Activated naive CD4-positive, alpha-beta T cell (primary cell): Measurements from ENCODE around the gene SLC2A13.
A peak's percentile ranks its signal among the peaks of the same experiment; 100 is the strongest.

ENCODE experiments used
- DNase-seq, 4 experiments: peaks; one replicate each; lab custom pipeline; 2025; lab: John Stamatoyannopoulos, UW

The SLC2A13 gene

DNA sequence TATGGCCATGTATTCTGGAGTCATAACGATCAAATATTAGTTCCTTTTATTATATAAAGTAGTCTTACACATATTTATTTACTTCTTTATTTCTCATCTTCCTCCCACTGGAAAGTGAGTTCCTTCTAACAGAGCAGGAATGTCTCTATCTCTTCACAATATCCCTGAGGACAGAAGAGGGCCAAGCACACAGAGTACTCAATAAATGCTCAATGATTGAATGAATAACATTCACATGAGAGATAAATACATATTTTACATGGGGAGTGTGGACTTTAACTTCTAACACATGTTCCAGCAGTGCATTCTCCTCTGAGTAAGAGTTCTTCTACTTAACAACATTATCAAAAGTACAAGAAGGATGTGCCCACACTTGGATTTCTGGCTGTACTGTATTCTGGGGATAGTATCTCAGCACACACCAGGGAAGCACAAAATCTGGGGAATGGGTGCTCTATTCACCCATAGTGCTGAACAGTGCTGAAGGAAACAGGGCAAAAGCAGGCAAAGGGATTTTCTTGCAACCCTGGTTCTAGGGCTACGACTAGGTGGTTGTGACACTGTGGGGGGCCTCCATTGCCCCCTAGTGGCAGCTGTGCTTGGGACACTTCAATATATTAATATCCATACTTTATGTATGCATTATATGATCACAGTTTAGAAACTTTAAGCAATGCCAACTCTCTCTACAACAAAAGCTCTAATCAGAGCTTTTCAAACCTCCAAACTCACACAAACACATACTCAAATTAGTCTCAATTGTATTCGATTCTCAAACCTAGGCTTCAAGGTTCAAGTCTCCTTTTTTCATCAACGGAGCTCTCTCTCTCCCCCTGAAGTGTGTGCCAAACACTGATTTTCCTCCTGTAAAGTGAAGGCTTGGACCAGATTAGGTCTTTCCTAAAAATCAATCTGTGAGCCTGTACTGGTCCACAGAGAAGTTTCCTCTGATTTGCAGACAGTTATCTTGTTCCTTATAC lies 115.5 kb downstream of the SLC2A13 start:
- DNase-seq, result peak in 3 of 4 experiments; percentile 6 to 36 (median 20)

DNA sequence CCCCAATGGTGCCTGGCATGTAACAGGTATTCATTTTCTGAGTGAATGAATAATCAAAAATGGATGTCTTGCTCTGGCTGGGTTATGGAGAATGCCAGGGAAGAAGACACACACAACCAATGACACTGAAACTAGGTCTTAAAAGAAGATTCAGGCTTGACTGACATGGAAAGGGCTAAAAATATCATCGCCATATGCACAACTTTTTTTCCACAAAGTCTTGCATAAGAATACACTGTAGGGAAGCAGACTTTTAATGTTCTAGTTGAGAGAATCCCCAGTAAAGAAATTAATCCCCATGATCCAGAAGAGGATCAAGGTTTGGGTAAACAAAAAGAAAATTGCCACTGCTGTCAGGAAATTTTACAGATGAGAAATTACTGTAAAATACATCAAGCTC lies 116.4 kb downstream of the SLC2A13 start:
- no peak for DNase-seq

DNA sequence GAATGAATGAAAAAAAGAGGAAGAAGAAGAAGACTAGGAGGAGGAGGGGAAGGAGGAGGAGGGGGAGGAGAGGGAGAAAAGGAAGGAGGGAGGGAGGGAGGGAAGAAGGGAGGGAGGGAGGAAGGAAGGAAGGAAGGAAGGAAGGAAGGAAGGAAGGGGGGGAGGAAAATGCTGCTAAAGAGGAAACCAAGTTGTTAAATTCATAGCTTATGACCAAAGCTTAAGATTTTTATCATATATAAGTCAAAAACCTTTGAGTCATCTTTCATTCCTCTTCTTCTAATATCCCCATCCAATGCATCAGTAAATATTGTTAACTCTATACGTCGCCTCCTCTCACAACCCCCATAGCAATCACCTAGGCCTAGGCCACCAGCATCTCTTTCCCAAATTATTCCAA lies 117.3 kb downstream of the SLC2A13 start:
- no peak for DNase-seq

DNA sequence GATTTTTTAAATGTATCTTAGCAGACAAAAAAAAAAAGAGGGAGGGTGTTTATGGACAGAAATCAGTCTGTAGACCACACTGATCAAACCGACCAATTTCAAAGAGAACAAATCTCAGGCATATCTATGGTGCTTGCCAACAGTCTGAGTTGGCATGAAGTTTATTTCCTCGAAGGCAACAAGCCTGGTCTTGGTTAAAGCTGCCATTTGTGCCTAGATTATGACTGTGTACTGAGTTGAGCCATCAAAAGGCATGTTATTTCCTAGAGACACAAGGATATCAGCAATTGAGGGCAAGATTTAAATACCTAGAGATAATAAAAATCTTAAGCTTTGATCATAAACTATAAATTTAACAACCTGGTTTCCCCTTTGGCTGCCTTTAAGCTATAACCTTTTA lies 119.2 kb downstream of the SLC2A13 start:
- DNase-seq, result no peak

DNA sequence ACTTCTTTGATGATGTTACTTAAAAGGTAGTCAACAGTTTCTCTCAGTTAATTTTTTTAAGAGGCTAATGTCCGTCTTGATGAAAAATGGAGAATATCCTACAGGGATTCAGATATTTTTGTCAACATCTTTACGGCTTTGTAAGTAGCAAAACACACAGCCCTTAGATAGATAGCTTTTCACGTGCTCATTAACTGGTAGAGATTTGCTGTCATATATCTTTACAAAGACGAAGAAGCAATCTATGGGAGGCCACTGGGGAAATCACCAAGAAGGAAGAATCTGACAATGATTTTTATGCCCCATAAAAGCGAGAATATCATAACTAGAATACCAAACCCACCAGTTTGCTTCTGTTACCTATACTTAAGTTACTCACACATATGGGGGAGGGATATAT lies 121.2 kb downstream of the SLC2A13 start:
- no peak for DNase-seq

DNA sequence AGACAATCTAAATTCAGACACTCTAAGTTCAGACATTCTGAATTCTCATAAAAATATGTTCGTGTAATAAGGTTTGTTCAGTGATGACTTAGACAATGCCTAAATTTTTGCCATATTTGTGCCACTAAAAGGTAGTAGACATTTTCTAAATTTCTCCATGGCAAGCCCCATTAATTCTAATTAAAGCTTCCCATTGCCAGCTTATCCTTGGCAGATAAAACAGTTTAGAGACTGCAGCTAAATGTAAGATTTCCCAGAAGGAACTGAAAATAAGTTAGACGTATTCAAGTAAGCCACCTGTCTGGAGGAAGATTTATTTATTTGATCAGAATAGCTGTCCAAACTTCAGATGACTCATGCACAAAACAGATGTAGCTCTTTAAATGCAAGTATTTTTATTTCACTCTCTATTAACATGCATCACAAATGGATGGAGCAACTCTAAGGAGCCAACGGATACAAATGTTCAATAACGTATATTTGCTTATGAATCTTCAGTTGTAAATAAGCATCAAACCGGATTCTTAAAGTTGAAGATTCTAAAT lies 130.4 kb downstream of the SLC2A13 start:
- no peak for DNase-seq

DNA sequence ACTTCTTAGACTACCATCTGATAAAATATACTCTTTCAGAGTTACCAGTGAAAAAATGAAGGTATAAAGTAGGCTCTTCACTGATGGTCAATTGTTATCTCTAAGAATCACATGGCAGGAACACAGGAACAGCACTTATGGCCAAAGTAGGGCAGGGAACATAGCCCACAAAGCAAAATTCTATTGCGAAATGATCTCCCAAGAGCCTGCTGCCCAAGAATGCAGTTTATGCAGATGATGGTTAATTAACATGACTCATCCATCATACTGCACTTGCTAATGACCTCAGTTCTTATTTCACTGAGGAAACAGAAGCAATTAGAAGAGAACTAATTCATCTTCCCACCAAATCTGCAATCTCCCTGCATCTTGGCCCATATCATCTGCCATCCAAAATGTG lies 133.8 kb downstream of the SLC2A13 start:
- DNase-seq, result no peak

DNA sequence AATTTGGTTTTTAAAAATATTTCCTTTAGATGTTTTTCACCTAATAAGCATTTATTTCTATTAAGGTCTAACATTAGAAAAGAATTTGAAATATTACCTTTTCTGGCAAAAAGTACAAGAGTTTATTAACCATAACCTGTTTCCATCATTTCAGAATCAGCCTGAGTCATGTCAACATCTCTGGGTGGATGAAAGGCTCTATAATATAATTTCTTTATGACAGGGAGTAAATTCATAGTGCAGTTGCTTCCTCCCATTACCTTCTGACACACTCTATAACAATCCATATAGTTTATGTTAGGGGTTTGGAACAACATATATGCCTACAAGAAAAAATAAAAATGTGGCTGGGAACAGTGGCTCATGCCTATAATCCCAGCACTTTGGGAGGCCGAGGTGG lies 134.5 kb downstream of the SLC2A13 start:
- no peak for DNase-seq

DNA sequence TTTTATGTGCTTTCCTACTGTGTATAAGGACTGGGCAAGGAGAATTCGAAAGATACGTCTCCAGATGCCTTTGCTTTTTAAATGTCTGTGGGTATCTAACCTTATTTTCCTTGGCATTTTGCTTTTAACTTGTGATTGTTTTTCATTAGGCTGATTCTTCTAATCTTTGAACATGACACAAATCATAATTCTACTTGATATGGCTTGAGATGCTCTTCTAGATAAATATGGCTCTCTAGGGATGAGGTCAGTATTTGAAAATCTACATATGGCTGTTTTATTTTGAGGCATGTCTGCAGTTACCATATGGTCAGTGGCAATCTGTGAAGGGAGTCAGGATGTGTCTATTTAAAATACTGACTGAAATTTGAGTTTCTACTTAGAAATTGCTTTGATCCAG lies 139.2 kb downstream of the SLC2A13 start:
- no peak for DNase-seq

DNA sequence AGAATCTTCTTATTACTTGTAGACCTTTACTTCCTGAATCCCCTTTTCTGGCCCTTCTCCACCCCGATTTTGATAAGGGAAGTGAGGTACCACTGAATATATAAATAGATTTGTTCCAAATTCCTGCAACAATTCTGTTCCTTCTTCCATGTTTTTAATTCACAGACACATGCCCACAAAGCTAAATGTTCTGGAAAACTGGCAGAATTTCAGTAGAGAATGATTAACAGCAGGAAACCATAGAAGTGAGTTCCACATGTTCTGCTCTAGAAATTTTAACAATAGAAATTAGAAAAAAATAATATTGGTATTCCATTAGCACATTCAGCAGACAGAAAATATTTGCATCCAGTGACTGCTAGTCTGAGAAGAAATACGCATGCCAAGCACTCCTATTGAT lies 139.6 kb downstream of the SLC2A13 start:
- no peak for DNase-seq

DNA sequence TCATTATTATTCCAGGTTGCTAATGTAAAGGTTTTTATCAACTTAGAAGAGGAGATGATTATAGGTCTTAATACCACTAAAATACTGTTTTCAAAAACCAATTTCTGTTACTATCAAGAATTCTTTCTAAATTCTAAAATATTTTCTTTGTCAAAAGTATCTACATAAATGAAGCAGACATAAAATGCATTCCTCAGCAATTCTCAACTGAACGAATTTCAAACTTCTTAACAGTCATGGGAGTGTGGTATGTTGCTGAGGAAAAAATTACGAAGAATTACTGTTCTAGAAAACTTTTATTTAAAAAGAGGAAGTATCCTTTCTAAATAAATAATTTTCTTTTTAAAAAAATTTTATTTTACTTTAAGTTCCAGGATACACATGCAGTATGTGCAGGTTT lies 146.4 kb downstream of the SLC2A13 start:
- DNase-seq, result no peak

DNA sequence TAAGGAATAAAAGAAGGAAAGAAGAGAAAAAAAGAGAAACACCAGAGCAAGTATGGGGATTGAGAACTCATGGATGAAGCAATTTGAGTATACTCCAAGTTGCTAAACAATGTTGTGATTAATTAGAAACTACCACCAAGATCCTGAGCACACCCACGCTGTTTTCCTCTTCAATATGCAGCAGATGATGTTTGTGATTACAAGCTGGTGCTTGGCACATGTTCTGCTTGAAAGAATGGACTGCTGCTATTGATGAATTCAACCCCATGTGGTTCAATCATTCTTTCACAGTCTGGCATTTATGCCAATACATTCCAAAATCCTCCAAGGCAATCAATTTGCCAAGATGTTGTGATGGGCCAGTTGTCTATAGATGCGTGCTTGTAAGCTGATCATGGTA lies 146.8 kb downstream of the SLC2A13 start:
- DNase-seq, result no peak

DNA sequence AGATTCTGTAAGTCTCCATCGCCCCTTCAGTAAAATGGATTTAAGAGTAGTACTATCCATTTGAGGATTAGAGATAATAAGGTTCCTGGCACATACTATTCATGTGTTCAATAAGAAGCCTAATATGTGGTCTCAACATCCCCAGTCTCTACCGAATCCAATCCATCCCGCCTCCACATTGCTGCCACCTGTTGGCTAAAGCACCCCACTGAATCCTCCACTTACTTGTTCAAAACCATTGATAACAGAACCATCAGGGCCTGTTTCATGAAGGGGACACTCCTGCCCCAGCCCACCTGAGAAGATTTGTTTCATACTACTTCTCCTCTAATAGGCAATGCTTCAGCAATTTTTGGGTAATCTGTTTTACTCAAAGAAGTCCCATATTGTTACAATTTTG lies 147.5 kb downstream of the SLC2A13 start:
- no peak for DNase-seq

DNA sequence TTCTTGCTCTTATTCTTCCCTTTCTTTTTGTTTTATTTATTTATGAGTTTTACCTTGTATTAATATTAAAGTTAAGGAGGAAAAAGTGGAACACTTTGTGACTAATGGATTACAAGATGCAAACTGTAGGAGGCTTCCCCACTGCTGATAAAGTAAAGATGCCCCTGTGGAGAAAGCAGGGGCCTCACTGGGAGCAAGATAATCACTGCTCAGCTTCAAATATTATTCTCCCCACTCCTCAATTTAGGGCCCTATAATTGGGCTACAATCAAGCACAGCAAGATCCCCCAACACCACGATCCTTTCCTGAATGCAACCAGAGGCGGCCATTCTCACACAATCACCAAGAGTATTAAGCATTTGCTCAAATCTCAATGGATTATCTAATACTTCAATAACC lies 149.2 kb downstream of the SLC2A13 start:
- DNase-seq, result no peak

DNA sequence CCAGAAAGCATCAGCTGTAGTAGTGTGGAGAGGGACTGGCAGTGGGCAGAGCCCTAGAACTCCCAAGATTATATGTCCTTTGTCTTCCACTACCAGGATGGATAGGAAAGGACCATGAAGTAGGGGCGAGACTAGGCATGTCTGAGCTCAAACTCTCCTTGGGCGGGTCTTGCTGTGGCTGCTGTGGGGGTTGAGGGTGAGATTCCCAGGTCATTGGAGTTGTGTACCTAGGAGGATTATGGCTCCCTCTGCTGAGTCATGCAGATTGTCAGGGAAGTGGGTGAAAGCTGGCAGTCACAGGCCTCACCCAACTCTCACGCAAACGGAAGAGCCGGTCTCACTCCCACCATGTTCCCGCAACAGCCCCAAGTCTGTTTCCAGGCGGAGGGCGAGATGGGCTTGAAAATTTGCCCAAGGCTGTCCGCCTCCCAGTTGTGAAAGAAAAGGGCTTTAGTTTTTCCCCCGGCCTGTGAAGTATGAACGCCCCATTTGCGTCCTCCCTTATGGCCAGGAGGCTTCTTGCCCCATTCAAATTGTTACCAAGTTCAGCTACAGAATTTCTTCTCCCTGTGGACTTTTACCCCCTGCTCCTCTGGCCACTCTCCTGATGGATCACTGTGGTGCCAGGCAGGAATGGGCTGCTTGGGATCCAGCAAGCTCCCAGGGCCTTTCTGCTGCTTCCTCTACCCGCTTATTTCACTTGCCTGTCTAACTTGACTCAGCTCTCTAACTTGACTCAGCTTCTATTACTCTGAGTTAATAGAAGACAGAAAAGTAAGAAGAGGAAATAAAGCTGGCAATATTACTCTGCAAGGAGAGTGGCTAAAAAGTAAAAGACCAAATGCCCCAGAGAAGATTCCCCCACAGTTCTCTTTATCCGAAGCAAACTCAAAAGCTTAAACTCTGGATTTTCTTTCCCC lies 159.3 kb downstream of the SLC2A13 start:
- DNase-seq, result no peak

DNA sequence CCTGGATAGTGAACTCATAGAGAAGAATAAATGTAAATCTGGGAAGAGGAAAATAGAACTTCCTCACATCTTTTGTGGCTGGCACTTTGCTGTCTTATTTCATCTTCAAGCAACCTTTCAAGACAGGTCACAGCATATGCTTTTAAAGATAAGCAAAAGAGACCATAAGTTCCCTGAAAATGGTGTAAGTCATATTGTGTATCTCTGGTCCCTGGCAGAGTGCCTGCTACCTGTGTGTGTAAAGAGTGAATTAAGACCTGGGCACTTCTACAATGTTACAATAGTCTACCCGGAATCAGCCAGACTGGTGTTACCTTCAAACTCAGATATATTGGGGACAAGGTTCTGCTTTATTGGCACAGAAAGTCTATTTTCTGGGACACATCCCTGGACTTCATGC lies 168.8 kb downstream of the SLC2A13 start:
- no peak for DNase-seq

DNA sequence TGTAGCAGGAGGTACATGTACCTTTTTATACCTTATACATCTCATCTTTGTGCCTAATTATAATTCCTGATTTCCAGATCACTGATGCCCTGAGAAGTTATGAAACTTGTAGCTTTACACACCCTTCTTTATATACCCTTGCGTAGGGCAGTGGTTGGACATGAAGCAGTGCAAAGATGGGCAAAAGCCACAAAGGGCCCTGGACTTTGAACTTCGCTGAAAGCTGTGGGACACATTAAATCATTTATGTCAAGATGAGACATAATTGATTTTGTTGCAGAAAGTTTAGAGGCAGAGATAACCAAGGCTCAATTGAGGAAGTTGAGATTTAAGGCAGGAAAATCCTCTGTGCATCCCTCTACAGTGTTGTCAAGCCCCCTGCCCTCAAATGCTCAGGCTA lies 170.0 kb downstream of the SLC2A13 start:
- no peak for DNase-seq

DNA sequence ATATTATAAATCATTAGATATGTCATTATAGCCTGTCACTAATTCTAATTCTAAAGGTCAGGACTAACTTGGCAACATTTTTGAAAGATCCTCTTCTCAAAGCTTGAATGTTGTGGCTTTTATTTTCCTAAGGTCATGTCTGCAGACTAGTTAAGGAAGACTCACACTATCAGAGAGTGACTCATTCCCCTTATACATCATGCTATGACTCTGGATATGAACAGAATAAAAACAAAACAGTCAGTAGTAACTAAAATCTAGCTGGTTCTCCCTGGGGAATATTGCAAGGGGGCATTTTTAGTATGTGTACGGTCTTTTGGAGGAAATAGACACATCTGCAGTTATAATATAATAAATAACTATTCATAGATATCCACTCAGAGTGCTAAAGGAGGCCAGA lies 170.6 kb downstream of the SLC2A13 start:
- no peak for DNase-seq

DNA sequence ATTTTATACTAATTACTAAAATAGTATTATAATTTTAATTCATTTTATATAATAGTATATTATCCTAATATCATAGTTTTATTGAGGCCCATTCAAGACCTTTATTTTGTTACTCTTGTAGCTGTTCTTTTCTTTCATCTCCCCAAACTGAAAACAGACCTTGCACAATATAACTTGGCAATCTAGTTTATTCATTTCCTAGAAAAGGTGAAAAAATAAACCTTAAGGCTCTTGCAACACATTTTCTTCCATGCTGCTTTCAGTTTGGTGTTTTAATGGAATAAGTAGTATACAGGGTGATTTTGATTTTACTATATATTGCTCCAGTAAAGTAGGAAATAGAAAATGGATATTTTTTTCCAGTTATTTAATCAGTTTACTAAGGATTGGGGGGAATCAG lies 174.0 kb downstream of the SLC2A13 start:
- DNase-seq, result no peak

DNA sequence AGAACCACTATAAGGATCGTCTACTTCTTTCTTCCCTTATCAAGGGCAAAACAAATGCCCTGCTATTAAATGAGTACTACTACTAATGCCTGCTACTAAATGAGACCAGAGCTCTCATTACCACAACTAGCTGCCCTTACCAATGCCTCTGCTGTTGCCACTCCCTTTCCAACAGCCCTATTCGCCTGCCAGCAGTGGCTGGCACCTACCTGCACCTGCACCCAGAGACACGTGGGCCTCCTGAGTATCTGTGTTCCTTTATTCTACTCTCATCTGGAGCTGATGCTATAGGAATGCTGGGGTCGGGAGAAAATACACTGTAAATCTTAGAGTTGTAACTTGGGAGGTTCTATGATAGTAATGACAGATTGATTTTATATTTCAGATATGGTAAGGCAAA lies 174.7 kb downstream of the SLC2A13 start:
- DNase-seq, result no peak

DNA sequence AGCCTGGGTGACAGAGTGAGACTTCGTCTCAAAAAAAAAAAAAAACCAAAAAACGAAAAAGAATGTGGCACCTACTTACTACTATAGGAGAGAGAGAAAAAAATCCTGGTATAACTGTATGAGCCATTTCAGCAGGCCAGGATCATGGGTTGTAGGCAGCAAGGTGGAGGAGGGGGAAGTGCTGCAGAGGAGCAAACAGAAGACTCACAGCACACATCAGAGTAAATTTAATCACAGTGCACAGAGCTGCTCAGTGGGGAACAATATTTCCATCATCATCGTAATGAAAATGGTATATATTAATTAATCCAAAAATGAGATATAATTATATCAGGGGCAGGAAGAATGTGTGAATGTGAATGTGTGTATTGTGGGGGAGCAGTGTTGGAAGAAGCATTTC lies 175.8 kb downstream of the SLC2A13 start:
- no peak for DNase-seq

DNA sequence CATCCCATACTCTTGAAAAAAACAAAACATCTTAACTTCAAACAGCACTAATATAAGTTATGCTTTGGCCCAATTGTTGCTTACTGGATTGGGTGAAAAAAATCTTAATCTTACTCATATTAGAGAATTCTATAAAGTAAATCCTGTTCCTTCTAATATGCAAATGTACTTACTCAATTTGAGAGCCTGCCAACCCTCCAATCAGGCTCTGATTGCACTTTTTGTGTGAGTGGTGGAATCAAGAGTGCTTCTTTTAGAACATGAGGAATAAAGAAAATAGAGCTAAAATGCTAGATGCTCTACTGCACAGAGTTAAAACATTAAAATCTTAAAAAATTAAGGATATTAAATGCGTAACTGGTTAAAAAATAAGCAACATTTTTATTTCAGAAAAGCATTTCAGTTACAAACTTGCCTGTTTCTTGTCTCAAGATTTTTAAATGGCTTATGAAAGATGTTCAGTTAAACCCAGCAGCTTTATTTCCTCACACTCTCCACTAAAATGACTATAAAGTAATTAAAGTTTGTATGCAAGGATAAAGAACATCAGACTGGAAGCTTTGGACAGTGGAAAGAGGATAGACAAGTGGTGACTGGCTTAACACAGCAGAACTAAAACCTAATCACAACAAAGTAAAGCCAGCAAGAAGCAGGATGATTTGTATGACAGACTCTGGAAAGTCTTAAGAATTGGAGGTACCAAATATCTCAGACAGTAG lies 177.5 kb downstream of the SLC2A13 start:
- DNase-seq, result no peak
